SKM-1 treated with dmso at 0.1 percent for 144 hours (cell line): Measurements from ENCODE around the gene RPS6KA6.
A peak's percentile ranks its signal among the peaks of the same experiment; 100 is the strongest.
"Not testable (repeated sequence)": the region's sequence is repeated elsewhere in the genome, so short reads cannot be mapped to it uniquely, and the experiment has no call there.

Source experiments
- DNase-seq: peaks from one replicate; lab custom pipeline; 2025; ENCODE audit not compliant: unreplicated experiment; lab: John Stamatoyannopoulos, UW

RPS6KA6 gene

GRCh38 chrX:84165711-84166110, 22.3 kb downstream of the RPS6KA6 start:
- no peak for DNase-seq

GRCh38 chrX:84162401-84162800, 25.6 kb downstream of the RPS6KA6 start:
- DNase-seq: no peak

DNA sequence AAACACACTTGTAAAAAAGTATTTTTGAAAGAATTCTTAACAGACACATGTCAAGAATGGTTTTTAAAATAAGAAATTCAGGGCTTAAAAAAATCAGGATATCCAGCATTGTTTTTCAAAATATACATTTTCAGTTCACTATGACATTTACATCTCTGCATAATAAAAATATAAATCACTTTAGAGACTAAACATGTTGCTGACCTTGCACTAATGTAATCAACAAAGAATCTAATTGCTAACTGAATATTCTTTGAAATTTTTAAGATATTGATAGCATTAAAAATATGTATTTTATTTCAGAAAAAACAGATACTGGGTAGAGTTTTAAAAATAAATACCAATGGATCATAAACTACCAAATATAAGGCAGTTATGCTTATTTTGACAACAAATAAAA, 26.4 kb downstream of the RPS6KA6 start:
- DNase-seq: no peak

DNA sequence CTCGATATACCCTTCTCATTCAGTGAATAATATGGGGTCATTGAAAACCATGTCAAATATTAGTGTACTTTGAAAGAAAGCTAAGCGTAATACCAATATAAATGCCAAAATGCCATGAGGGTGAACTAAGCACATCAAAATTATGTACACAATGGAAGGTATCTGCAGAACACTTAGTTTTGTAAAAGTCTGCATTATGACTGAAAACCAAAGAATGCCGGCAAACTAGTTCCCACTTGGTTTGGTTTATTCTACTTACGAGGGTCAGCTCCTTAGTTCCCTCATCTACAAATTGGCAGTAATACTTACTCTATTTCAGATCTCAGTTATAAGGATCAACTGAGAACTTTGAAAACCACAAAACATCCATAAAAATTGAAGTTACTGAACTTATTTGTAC, 27.3 kb downstream of the RPS6KA6 start:
- DNase-seq: no peak

- DNase-seq: no peak
Measured at GRCh38 chrX:84156821-84157220, 31.2 kb downstream of the RPS6KA6 start.

GRCh38 chrX:84155938-84156337, 32.1 kb downstream of the RPS6KA6 start:
- DNase-seq: no peak

- no peak for DNase-seq
Measured at GRCh38 chrX:84153538-84153937, 34.5 kb downstream of the RPS6KA6 start.

DNA sequence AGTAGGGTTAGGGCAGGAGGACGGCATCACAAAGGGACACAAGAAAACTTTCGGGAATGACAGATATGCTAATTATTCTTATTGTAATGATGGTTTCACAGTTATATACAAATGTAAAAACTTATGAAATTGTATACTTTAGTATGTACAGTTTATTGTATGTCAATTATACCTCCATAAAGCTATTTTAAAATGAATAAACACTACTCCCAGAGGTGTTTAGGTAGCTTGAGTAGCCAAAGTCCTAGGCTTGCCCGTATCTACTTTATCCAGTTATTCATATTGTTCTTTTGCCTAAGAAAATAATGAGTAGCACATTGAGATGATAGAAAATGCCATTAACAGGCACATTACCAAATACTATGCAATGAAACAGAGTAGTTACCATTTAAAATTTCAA, 43.0 kb downstream of the RPS6KA6 start:
- no peak for DNase-seq

GRCh38 chrX:84144281-84144680, 43.7 kb downstream of the RPS6KA6 start:
- no peak for DNase-seq

DNA sequence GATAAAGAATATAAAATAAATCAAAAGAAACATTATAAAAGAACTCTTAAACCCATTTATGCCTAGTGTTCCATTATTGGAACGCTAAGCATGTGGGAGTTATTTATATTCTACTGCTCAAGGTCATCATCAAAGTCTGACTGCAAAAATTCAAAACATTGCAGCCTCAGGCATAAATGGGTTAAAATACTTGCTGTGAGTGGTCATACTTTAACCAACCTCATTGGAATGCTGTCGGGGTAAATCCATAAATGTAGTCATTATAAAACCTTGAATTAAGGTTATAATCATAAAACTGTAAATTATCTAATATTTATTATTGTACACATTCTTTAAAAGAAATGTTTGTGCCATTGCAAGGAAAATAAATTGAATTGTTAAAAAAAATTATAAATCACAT, 55.0 kb downstream of the RPS6KA6 start:
- no peak for DNase-seq

DNA sequence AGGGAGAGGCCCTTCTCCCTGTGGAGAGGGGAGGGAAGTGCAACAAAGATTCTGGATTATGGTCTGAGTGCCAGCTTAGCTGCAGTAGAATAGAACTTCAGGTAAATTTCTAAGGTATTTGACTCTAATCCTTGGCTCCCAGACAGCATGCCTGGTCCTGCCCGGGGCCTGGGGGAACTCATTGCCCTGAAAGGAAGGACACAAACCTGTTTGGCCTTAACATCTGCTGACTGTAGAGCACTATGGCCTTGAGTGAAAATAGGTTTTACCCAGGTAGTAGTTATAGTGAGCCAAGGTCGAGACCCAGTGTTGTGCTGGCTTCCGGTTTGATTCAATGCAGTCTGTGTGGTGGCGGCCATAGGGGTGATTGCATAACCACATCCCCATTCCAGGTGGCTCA, 64.4 kb downstream of the RPS6KA6 start:
- no peak for DNase-seq

DNA sequence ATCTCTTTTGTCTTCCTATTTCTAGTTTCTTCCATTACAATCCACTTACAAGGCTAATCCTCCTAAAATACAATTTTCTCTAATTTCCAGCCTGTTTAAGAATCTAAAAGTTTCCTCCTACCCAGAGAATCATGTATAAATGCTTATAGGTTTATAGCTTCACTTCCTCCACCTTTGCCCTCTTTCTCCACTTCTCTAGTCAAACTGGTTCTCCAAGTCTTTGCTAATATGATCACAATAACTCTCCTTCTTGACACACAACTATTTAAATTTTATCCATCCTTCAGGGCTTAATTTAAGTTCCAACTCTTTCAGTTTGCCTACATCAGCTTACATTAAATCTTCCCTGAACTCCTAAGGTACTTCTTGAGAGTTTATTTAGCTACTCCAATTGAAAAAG, 69.2 kb downstream of the RPS6KA6 start:
- no peak for DNase-seq

- DNase-seq: no peak
Measured at GRCh38 chrX:84118315-84118714, 69.7 kb downstream of the RPS6KA6 start.

- no peak for DNase-seq
Measured at GRCh38 chrX:84108584-84108983, 79.4 kb downstream of the RPS6KA6 start.

GRCh38 chrX:84099120-84099519, 88.9 kb downstream of the RPS6KA6 start:
- no peak for DNase-seq

GRCh38 chrX:84079479-84080197, 108.4 kb downstream of the RPS6KA6 start:
- not testable (repeated sequence) for DNase-seq

- DNase-seq: no peak
Measured at GRCh38 chrX:84078991-84079390, 109.0 kb downstream of the RPS6KA6 start.

GRCh38 chrX:84064814-84065213, 123.2 kb downstream of the RPS6KA6 start:
- no peak for DNase-seq

GRCh38 chrX:84064164-84064563, 123.8 kb downstream of the RPS6KA6 start:
- DNase-seq: no peak

GRCh38 chrX:84047339-84047738, 140.7 kb downstream of the RPS6KA6 start:
- DNase-seq: no peak

GRCh38 chrX:84046403-84046984, 141.5 kb downstream of the RPS6KA6 start:
- peak; percentile 30 for DNase-seq

DNA sequence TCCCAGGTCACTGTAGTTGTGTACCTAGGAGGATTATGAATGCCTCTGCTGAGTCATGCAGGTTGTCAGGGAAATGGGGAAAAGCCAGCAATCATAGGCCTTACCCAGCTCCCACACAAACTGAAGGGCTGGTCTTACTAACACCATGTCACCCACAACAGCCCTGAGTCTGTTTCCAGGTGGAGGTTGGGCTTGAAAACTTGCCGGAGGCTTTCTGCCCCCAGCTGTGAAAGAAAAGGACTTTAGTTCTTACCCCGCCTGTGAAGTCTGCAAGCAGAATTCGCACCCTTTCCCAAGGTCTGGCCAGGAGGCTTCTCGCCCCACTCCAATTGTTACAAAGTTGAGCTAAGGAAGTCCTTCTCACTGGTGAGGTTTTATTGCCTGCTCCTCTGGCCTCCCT, 143.9 kb downstream of the RPS6KA6 start:
- no peak for DNase-seq
